ENCODE measurements around the gene CKMT1A. TPM values are rescaled to one million over a fixed set of nuclear protein-coding genes. Genes with fewer than 3 reads are reported as not detected.
"Not testable (repeated sequence)": the region's sequence is repeated elsewhere in the genome, so short reads cannot be mapped to it uniquely, and the experiment has no call there.

The CKMT1A gene
- total RNA-seq, 4 donors from 2014 or later, result 3.8 to 14.8 (median 5.2) TPM

DNA sequence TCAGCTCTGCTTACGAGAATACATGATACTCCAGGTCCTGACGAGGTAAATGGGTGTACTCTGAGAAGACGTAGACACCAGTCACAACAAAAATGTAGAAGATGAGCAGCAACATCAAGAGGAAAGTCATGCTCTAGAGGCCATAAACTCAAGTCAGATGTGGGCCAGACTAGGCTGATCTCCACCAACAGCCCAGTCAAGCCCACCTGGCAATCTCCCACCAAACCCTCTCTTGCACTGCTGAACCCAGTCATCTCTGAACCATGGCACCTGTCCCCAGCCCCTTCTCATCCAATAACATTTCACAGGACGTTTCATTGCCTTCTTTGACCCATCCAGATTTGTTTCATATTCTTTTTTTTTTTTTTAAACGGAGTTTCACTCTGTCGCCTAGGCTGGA is 41.8 kb downstream of the CKMT1A start:
- H3K36me3 ChIP-seq, result no peaks in the 10 kb centered on the region
- no peak for DNase-seq
- intact Hi-C loops (cut with DNase I), result no loop called here
- H3K9me3 ChIP-seq, result no peaks in the 10 kb centered on the region
- WGBS, 2 donors, result 81 to 90% methylated on average over 6 of the region's 6 CpGs
- H3K4me1 ChIP-seq, result no peaks in the 10 kb centered on the region
- H3K27ac ChIP-seq, result no peak overlapping the region
- no peak overlapping the region for H3K4me3 ChIP-seq (replicated peaks in 1 of 3)
- TF ChIP-seq POLR2A (IDR thresholded peaks at IDR 0.05), result no peak
- TF ChIP-seq, protein P1, sequence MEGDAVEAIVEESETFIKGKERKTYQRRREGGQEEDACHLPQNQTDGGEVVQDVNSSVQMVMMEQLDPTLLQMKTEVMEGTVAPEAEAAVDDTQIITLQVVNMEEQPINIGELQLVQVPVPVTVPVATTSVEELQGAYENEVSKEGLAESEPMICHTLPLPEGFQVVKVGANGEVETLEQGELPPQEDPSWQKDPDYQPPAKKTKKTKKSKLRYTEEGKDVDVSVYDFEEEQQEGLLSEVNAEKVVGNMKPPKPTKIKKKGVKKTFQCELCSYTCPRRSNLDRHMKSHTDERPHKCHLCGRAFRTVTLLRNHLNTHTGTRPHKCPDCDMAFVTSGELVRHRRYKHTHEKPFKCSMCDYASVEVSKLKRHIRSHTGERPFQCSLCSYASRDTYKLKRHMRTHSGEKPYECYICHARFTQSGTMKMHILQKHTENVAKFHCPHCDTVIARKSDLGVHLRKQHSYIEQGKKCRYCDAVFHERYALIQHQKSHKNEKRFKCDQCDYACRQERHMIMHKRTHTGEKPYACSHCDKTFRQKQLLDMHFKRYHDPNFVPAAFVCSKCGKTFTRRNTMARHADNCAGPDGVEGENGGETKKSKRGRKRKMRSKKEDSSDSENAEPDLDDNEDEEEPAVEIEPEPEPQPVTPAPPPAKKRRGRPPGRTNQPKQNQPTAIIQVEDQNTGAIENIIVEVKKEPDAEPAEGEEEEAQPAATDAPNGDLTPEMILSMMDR (IDR thresholded peaks at IDR 0.05), result no peak
- H3K27me3 ChIP-seq, result no peaks in the 10 kb centered on the region

DNA sequence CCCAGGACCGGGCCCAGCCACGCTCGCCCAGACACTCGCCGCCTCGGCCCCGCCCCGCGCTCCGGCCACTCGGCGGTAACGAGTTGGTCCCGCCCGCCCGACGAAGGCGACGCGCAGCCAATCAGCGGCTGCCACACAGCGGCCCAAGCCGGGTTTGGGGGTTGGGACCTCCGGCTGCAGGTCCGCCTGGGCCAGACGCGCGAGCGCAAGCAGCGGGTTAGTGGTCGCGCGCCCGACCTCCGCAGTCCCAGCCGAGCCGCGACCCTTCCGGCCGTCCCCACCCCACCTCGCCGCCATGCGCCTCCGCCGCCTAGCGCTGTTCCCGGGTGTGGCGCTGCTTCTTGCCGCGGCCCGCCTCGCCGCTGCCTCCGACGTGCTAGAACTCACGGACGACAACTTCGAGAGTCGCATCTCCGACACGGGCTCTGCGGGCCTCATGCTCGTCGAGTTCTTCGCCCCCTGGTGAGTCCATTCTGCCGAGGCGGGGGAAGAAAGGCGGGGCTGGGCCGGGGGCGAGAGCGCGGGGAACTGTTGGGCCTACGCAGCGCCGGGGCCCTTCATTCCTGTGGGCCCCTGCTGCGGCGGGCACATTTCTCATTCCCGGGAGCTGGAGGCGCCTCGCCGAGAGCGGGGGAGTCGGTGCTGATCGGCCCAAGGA is 52.7 kb downstream of the CKMT1A start, which contains the start of gene PDIA3:
Gene PDIA3, plus strand, starts transcription at position 194 of the 658 bp plus-strand sequence. Its CDS starts 102 bp downstream, at position 296.
- Histone ChIP-seq H3K4me3 (replicated peaks in 1 of 3) (peak within 1 kb of the TSS; percentile 41 to 93 (median 53)), H3K4me1 (peaks cover 33 to 36% of the 10 kb centered on the region in 2 donors), H3K27ac (peak within 1 kb of the TSS; percentile 70 to 97 (median 96))
- WGBS, 2 donors, result 0 to 4% methylated on average over 5 to 11 of the region's 84 CpGs
- intact Hi-C loops (cut with DNase I); H3K27me3 ChIP-seq; H3K36me3 ChIP-seq; H3K9me3 ChIP-seq: not testable (repeated sequence)
- peak; percentile 94 for DNase-seq
- TF ChIP-seq POLR2A (IDR thresholded peaks at IDR 0.05), result peak; percentile 85 to 99

DNA sequence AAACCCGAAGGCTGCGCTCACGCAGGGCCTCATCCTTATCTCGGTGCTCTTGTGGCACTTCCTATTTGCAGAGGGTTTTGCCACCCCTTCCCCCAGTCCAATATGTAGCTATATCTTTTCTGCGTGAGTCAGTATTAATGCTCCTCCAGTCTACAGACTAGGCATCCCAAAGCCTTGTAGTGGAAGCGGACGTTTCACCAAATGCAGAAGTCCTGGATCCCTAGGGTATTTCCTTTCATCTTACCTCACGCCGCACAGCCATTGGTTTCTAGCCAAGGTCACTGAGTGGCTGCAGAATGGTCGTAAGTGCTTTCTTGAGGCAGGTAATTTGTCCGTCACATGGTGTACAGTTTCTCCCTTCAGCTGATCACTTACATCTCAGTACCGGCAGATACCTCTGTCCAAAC is 53.2 kb downstream of the CKMT1A start:
- WGBS, 2 donors, result 0 to 2% methylated on average over 8 to 11 of the region's 12 CpGs
- intact Hi-C loops (cut with DNase I), result not testable (repeated sequence)
- H3K4me3 ChIP-seq (replicated peaks in 1 of 3), result peak overlapping the region; percentile 41 to 93 (median 53)

DNA sequence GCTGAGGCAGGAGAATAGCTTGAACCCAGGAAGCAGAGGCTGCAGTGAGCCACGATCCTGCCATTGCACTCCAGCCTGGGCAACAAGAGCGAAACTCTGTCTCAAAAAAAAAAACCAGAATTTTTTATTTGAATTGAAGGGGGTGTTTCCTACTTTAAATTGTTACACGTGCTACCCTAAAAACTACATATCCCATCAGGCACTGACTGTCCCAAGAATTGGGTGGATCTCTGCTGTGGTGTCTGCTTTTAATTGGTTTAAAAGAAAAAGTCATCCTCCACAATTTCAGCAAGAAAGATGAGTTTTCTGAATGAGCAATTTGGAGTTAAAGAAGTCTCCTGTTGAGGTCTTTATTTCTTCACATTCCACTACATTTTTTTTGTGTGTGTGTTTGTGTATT is 54.7 kb downstream of the CKMT1A start:
- Histone ChIP-seq H3K27ac (no peak overlapping the region), H3K36me3 (no peaks in the 10 kb centered on the region), H3K27me3 (no peaks in the 10 kb centered on the region), H3K4me3 (replicated peaks in 1 of 3) (no peak overlapping the region), H3K4me1 (peaks cover 44 to 56% of the 10 kb centered on the region in 2 donors), H3K9me3 (no peaks in the 10 kb centered on the region)
- intact Hi-C loops (cut with DNase I), result no loop called here
- no peak for DNase-seq
- 59 to 64% methylated on average over 3 of the region's 3 CpGs for WGBS, 2 donors
- TF ChIP-seq POLR2A (IDR thresholded peaks at IDR 0.05), result no peak
- TF ChIP-seq, protein P1 (IDR thresholded peaks at IDR 0.05), result no peak

More for the DNA sequence above, 53.2 kb downstream of the CKMT1A start:
- Histone ChIP-seq H3K4me1 (peaks cover 38 to 42% of the 10 kb centered on the region in 2 donors), H3K27ac (peak overlapping the region; percentile 70 to 97 (median 96))
- not testable (repeated sequence) for H3K27me3 ChIP-seq, H3K36me3 ChIP-seq, H3K9me3 ChIP-seq
- peak; percentile 37 to 47 for DNase-seq
- TF ChIP-seq POLR2A (IDR thresholded peaks at IDR 0.05), result peak in 1 of 2 donors; percentile 1

Small RNAs within 50 kb of the gene (small RNA-seq; reads per million reads assigned to genes)
- not detected for gene PDIA3P2
- not detected for gene RNU6-353P
- gene RNU6-354P, result not detected

Other genes with a start within 250 kb of the CKMT1A start
- gene TP53BP1, start 200.7 kb upstream of the CKMT1A start, total RNA-seq, result 10 to 100 TPM; 46.4 to 98.0 (median 72.7) TPM
- 10 to 100 TPM; 12.4 to 27.1 (median 17.2) TPM for gene MAP1A, start 176.3 kb upstream of the CKMT1A start, total RNA-seq
- gene PPIP5K1, start 103.7 kb upstream of the CKMT1A start, total RNA-seq, result 100 to 1,000 TPM in 1 of 4 donors, 10 to 100 TPM in 3; 26.3 to 107 (median 52.3) TPM
- 10 to 100 TPM in 3 of 4 donors, 1 to 10 TPM in 1; 4.3 to 41.2 (median 21.8) TPM for gene CKMT1B, start 99.8 kb upstream of the CKMT1A start, total RNA-seq
- gene STRC, start 75.1 kb upstream of the CKMT1A start, total RNA-seq, result 1 to 10 TPM in 3 of 4 donors, under 1 TPM in 1; 0.13 to 1.3 (median 1.2) TPM
- 1 to 10 TPM; 4.0 to 7.6 (median 6.7) TPM for gene CATSPER2, start 45.0 kb upstream of the CKMT1A start, total RNA-seq
- 100 to 1,000 TPM; 307 to 764 (median 542) TPM for gene PDIA3, start 52.6 kb downstream of the CKMT1A start, total RNA-seq
- 10 to 100 TPM in 1 of 4 donors, 1 to 10 TPM in 3; 2.1 to 11.4 (median 5.3) TPM for gene ELL3, start 83.1 kb downstream of the CKMT1A start, total RNA-seq
- gene SERF2, start 98.5 kb downstream of the CKMT1A start, total RNA-seq, result 1,000 to 10,000 TPM in 2 of 4 donors, 100 to 1,000 TPM in 2; 331 to 1,163 (median 700) TPM
- under 1 TPM in 1 of 4 donors, not detected in 3; 0.33 TPM for gene SERINC4, start 106.4 kb downstream of the CKMT1A start, total RNA-seq
- 10 to 100 TPM; 11.6 to 23.4 (median 12.5) TPM for gene HYPK, start 106.7 kb downstream of the CKMT1A start, total RNA-seq
- gene MFAP1, start 130.8 kb downstream of the CKMT1A start, total RNA-seq, result 10 to 100 TPM; 20.4 to 24.5 (median 22.7) TPM
- 1 to 10 TPM; 1.6 to 6.6 (median 4.8) TPM for gene WDR76, start 133.1 kb downstream of the CKMT1A start, total RNA-seq